GM18858 (cell line): ENCODE results near the gene LMBR1L.

Experiments
- ATAC-seq: cut with Tn5 transposase; IDR thresholded peaks from one replicate; pipeline ENCODE4 v1.9.1; 2021; ENCODE audit not compliant: unreplicated experiment

The LMBR1L gene

GRCh38 chr12:49054524-49054923, 56.1 kb downstream of the LMBR1L start:
- no peak for ATAC-seq

DNA sequence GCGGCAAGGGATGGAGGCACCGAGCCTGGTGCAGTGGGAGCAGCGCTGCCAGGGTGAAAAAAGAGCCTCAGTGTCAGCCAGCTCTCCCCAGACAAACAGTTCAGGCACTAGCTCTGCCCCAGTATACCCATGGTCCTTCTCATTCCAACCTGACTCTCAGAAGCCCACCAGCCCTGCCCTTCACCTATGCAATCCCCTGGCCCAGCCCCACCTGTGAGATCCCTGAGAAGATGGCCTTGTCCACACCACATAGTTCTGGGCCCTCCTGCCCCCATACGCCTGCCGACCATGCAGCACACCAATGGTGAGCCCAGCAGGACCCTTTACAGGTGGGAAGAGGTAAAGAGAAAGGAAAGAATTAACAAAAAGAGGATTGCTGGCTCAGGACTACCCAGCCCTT, 56.6 kb downstream of the LMBR1L start:
- ATAC-seq, result no peak

DNA sequence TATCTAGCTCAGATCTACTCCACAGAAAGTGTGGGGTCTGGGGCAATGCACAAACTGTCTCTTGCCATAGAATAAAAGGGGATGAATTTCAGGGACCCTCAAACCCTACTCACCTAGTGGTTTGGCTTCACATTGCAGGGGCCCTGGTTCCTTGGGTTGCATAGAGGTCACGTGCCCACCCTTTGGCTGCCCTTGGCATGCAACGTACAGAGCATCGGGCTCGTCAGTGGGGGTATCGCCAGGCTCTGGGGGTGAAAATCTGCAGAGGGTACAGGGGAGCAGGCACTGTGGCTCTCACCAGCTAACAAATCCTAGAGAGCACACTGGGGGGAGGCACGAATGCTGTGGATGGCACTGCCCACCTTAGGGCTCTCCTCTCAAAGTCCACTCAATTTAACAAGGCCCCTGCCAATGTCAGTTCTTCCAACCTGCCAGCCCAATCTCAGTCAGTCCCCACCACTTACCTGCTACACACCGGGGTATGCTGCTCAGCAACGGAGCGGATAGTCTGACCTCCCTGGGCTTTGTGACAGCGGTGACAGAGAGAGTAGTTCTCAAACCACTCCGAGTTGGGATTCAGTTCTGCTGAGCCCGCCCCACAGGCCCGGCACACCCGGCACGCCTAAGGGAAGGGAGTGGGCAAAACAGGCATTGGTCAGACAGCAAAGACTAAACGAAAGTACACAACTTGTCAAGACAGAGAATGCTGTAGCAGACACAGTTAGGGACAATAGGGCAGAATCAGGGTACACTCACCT, 58.0 kb downstream of the LMBR1L start:
- ATAC-seq, result no peak

GRCh38 chr12:49051777-49052438, 58.7 kb downstream of the LMBR1L start:
- no peak for ATAC-seq

- no peak for ATAC-seq
Measured at GRCh38 chr12:49051373-49051764, 59.3 kb downstream of the LMBR1L start.

- ATAC-seq, result no peak
Measured at GRCh38 chr12:49050507-49051372, 59.9 kb downstream of the LMBR1L start.

DNA sequence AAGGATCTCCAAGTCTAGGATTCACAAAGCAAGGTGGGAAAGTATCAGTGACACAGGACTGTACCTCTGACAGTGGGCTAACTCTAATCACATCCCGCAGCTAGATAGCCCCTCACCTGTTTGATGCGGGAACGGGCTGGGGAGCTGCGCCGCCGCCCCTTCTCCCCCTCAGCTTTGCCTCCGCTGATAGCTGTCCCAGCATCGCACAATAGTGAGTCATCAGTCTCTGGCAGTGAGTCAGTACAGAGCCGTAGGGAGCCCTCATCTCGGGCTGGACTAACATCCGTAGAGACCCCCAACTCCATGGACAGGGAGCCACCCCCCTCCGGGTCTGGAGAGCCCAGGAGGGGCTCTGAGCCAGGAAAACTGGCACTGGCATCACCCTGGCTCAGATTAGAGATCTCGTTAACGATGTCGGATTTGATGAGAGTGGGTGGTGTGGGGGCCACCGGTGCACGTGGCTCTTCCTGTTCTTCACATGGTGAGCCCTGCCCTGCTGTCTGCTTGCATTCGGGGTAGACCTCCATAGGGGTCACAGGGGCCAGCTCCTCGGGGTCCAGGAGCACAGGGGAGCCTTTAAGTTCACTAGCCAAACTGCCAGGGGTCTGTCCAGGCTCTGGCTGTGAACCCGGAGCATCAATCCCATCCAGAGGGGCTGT, 61.0 kb downstream of the LMBR1L start:
- ATAC-seq, result no peak

GRCh38 chr12:49048953-49049352, 61.7 kb downstream of the LMBR1L start:
- no peak for ATAC-seq
